CD4-positive, alpha-beta memory T cell (primary cell): ENCODE measurements around the gene STAT5A. TPM values are rescaled to one million over a fixed set of nuclear protein-coding genes. Genes with fewer than 3 reads are reported as not detected.

Source experiments
- CTCF ChIA-PET: fragments of 350-600 bp; sonication (Branson Sonifier 250); formaldehyde crosslinking; loops from one replicate; lab custom pipeline; 2021; ENCODE audit warnings: inconsistent platforms; ENCODE audit not compliant: partially characterized antibody; lab: Charles Lee
- POLR2A ChIA-PET: fragments of 350-600 bp; sonication (Branson Sonifier 250); formaldehyde crosslinking; loops from one replicate; lab custom pipeline; 2021; ENCODE audit not compliant: partially characterized antibody; lab: Charles Lee
- DNase-seq, 5 donors: peaks; one replicate each; pipeline versions ENCODE4 v3.0.0 to v3.0.0-alpha.2; 2020 to 2022; ENCODE audit warnings: mixed read lengths in 1 of 5
- H3K27ac ChIP-seq: one replicate; pipeline ENCODE4 v1.7.0; 2013; ENCODE audit warnings: low read depth, low read length
- H3K27me3 ChIP-seq: 2 replicates; pipeline ENCODE4 v1.7.0; 2013; ENCODE audit warnings: mild to moderate bottlenecking, low read length, moderate library complexity; ENCODE audit not compliant: insufficient read depth
- H3K36me3 ChIP-seq: 2 replicates; pipeline ENCODE4 v1.7.0; 2013; ENCODE audit warnings: mild to moderate bottlenecking, low read length, moderate library complexity; ENCODE audit not compliant: insufficient read depth
- H3K4me1 ChIP-seq: 2 replicates; pipeline ENCODE4 v1.7.0; 2013; ENCODE audit warnings: mild to moderate bottlenecking, low read length, moderate library complexity; ENCODE audit not compliant: insufficient read depth
- H3K4me3 ChIP-seq, 2 donors: one replicate each; pipeline ENCODE4 v1.7.0; 2013; ENCODE audit warnings: low read length in 2 of 2, mild to moderate bottlenecking in 1 of 2
- H3K9me3 ChIP-seq, 2 donors: one replicate each; pipeline ENCODE4 v1.7.0; 2013; ENCODE audit warnings: low read length in 2 of 2, control low read depth in 1 of 2; ENCODE audit not compliant: control insufficient read depth in 1 of 2
- H3K27ac Mint-ChIP-seq, 7 donors: one replicate each; pipeline ENCODE4 v1.8.0; 2020 to 2021; ENCODE audit warnings: mixed read lengths in 7 of 7, mild to moderate bottlenecking in 6 of 7, inconsistent platforms in 3 of 7, moderate library complexity in 3 of 7
- H3K27me3 Mint-ChIP-seq, 2 donors: one replicate each; pipeline ENCODE4 v1.8.0; 2020 to 2021; ENCODE audit warnings: mixed read lengths in 2 of 2
- H3K36me3 Mint-ChIP-seq, 2 donors: one replicate each; pipeline ENCODE4 v1.8.0; 2020 to 2021; ENCODE audit warnings: mixed read lengths in 2 of 2, inconsistent platforms in 1 of 2, mild to moderate bottlenecking in 1 of 2
- H3K4me1 Mint-ChIP-seq, 4 donors: one replicate each; pipeline ENCODE4 v1.8.0; 2020 to 2021; ENCODE audit warnings: mixed read lengths in 4 of 4, mild to moderate bottlenecking in 1 of 4
- H3K4me3 Mint-ChIP-seq, 8 donors: one replicate each; pipeline ENCODE4 v1.8.0; 2020 to 2021; ENCODE audit warnings: mixed read lengths in 8 of 8, mild to moderate bottlenecking in 7 of 8, moderate library complexity in 6 of 8, inconsistent platforms in 3 of 8
- H3K9me3 Mint-ChIP-seq, 8 donors: one replicate each; pipeline ENCODE4 v1.8.0; 2020 to 2021; ENCODE audit warnings: mixed read lengths in 8 of 8, mild to moderate bottlenecking in 5 of 8, inconsistent platforms in 3 of 8, moderate library complexity in 1 of 8
- intact Hi-C: fragments of 100-400 bp; cut with micrococcal nuclease; formaldehyde crosslinking; loops from one replicate; pipeline ENCODE4 v1.15.1; 2023
- polyA plus RNA-seq, 2 donors: library from polyadenylated mRNA; unstranded; fragments of 300-500 nt; fragmentation: Illumina TruSeq; gene quantifications; one replicate each; pipeline ENCODE4 v1.2.3, GENCODE V29; 2021
- total RNA-seq, 2 experiments: library from RNA; stranded (reverse); gene quantifications; one replicate each; pipeline ENCODE4 v1.2.3, GENCODE V29; 2021

Gene STAT5A
- total and polyA plus RNA-seq, 4 experiments from 2014 or later: 66.7 to 133 (median 112) TPM

DNA sequence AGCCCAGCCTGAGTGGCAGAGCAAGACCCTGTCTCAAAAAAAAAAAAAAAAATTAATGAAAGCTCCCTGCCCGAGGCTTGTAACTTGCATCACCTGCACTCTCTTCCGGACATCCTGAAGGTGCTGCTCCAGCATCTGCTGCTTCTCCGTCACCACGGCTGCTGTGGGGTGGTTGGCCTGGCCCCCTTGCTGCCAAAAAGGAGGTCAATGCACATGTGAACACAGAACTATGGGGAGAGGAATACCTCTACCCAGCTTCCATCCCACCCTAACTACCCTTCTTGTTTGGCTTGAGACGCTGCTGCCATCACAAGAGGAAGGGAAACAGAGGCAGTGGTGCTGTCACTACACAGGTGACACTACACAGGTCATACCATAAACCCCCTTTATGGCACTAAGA lies 50.9 kb downstream of the STAT5A start:
- H3K27ac ChIP-seq: no peak overlapping the region
- peaks cover 49 to 58% of the 10 kb centered on the region in 2 donors for H3K36me3 Mint-ChIP-seq
- H3K4me3 Mint-ChIP-seq: peak overlapping the region in 4 of 8 donors; percentile 47 to 62 (median 56)

DNA sequence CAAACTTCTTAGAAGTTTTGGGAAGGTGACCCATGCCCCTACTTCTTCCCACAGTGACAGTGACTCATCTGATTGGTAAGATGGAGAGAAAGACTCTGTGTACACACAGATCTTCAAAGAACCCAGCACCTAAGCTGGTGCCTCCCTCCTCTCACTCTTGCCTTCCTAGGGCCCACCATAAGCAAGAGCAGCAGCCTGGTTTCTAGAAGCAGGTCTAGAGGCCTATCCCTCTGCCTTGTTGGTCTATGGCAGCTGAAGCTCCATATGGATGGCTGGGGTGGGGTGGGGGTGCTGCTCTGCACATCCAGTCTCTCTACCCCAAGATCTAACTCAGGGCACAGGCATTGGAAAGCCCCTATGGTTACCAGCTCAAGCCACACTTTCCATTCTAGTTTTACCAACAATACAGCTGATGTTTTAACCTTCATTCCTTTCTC lies 52.4 kb downstream of the STAT5A start:
- no peak overlapping the region for H3K4me3 ChIP-seq
- H3K27me3 ChIP-seq: no peaks in the 10 kb centered on the region
- Mint-ChIP-seq H3K4me3 (peak overlapping the region in 4 of 8 donors; percentile 9 to 26 (median 20)), H3K9me3 (no peaks in the 10 kb centered on the region), H3K27me3 (no peaks in the 10 kb centered on the region), H3K27ac (peak overlapping the region; percentile 69 to 93 (median 89)), H3K36me3 (peaks cover 45 to 57% of the 10 kb centered on the region in 2 donors), H3K4me1 (peaks cover 31 to 56% (median 46%) of the 10 kb centered on the region in 4 donors)
- DNase-seq: peak in 3 of 5 donors; percentile 18 to 56 (median 32)
- peak overlapping the region; percentile 42 for H3K27ac ChIP-seq
- ChIA-PET CTCF (interaction anchor here (1.1 to 1.4 kb wide), 4 partner anchors 48 to 177 kb away, joined by 3 to 7 read pairs (median 4); partner anchors contain the start of gene STAT3), POLR2A (interaction anchor here (0.7 to 4.8 kb wide), 5 partner anchors 20 to 119 kb away, joined by 3 to 40 read pairs (median 3); partner anchors contain the start of genes STAT3 and STAT5A)
- H3K4me1 ChIP-seq: peaks cover 61% of the 10 kb centered on the region
- no peaks in the 10 kb centered on the region for H3K9me3 ChIP-seq
- peaks cover 30% of the 10 kb centered on the region for H3K36me3 ChIP-seq
- intact Hi-C loops: no loop called here

More for the DNA sequence above, 50.9 kb downstream of the STAT5A start:
- Mint-ChIP-seq H3K27me3 (no peaks in the 10 kb centered on the region), H3K27ac (peak overlapping the region; percentile 69 to 93 (median 90)), H3K4me1 (peaks cover 33 to 62% (median 48%) of the 10 kb centered on the region in 4 donors), H3K9me3 (no peaks in the 10 kb centered on the region)
- Histone ChIP-seq H3K4me3 (no peak overlapping the region), H3K36me3 (peaks cover 34% of the 10 kb centered on the region), H3K27me3 (no peaks in the 10 kb centered on the region), H3K4me1 (peaks cover 61% of the 10 kb centered on the region), H3K9me3 (no peaks in the 10 kb centered on the region)
- CTCF ChIA-PET: interaction anchor here (0.9 to 1.1 kb wide), 2 partner anchors 36 to 64 kb away, joined by 3 read pairs; no protein-coding TSS in a partner anchor
- DNase-seq: no peak
- intact Hi-C loops: no loop called here
- POLR2A ChIA-PET: interaction anchor here (0.8 to 4.8 kb wide), 3 partner anchors 49 to 140 kb away, joined by 3 to 40 read pairs (median 3); partner anchors contain the start of gene STAT3

DNA sequence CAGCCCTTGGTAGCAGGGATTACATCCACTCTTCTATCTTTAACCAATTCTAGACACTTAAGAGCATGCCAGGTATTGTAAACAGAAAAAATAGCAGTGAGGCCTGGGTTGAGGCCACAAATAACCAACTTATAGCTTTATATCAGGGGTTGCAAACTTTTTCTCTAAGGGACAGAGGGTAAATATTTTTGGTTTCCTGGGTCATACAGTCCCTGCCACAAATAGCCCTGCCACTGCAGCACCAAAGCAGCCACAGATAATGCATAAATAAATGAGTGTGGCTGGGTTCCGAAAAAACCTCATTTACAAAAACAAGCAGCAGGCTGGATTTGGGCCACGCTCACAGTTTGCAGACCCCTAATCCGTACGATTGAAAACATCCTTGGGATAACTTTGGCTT lies 53.3 kb downstream of the STAT5A start:
- peak overlapping the region in 3 of 8 donors; percentile 9 to 26 (median 23) for H3K4me3 Mint-ChIP-seq
- H3K4me1 Mint-ChIP-seq: peaks cover 30 to 55% (median 45%) of the 10 kb centered on the region in 4 donors
- H3K36me3 Mint-ChIP-seq: peaks cover 46 to 60% of the 10 kb centered on the region in 2 donors

DNA sequence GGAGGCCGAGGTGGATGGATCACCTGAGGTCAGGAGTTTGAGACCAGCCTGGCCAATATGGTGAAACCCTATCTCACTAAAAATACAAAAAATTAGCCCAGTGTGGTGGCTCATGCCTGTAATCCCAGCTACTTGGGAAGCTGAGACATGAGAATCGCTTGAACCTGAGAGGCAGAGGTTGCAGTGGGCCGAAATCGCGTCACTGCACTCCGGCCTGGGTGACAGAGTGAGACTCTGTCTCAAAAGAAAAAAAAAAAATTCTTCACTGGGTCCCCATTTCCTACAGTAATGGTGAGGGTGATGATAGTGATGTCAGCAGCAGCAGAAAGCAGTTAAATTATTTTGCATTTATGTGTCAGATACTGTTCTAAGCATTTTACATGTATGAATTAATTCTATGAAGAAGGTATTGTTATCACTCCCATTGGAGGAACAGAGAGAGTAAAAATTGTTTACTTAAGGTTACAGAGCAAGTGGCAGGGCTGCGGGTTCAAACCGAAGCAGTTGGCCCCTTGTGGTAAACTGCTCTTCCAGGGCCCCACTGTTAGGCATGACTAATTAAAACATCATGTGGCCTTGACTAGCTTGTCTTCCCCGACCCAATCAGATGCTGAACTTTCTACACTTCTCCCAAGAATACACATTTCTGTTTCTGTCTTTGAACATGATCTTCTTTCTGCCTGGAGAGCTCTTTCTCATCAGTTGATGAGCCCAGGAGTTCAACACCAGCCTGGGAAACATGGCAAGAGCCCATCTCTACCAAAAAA lies 54.1 kb downstream of the STAT5A start:
- Histone ChIP-seq H3K36me3 (peaks cover 35% of the 10 kb centered on the region), H3K4me3 (no peak overlapping the region), H3K9me3 (no peaks in the 10 kb centered on the region), H3K27me3 (no peaks in the 10 kb centered on the region), H3K4me1 (peaks cover 48% of the 10 kb centered on the region), H3K27ac (no peak overlapping the region)
- H3K36me3 Mint-ChIP-seq: peaks cover 47 to 61% of the 10 kb centered on the region in 2 donors
- DNase-seq: no peak
- CTCF ChIA-PET: interaction anchor here (0.9 to 1.1 kb wide), 5 partner anchors 13 to 69 kb away, joined by 3 to 5 read pairs (median 3); no protein-coding TSS in a partner anchor
- peak overlapping the region in 3 of 8 donors; percentile 24 to 57 (median 48) for H3K4me3 Mint-ChIP-seq
- no peaks in the 10 kb centered on the region for H3K9me3 Mint-ChIP-seq
- intact Hi-C loops: no loop called here
- H3K4me1 Mint-ChIP-seq: peaks cover 26 to 53% (median 42%) of the 10 kb centered on the region in 4 donors
- POLR2A ChIA-PET: interaction anchor here (0.5 to 4.8 kb wide), 2 partner anchors 32 to 46 kb away, joined by 3 to 40 read pairs; partner anchors contain the start of gene STAT3
- H3K27me3 Mint-ChIP-seq: no peaks in the 10 kb centered on the region
- peak overlapping the region; percentile 22 to 93 (median 79) for H3K27ac Mint-ChIP-seq

More for the DNA sequence above, 53.3 kb downstream of the STAT5A start:
- Histone ChIP-seq H3K4me3 (no peak overlapping the region), H3K4me1 (peaks cover 54% of the 10 kb centered on the region), H3K27me3 (no peaks in the 10 kb centered on the region), H3K36me3 (peaks cover 32% of the 10 kb centered on the region), H3K9me3 (no peaks in the 10 kb centered on the region), H3K27ac (no peak overlapping the region)
- Mint-ChIP-seq H3K9me3 (no peaks in the 10 kb centered on the region), H3K27me3 (no peaks in the 10 kb centered on the region), H3K27ac (peak overlapping the region; percentile 69 to 93 (median 89))
- CTCF ChIA-PET: interaction anchor here (1.1 kb wide), 1 partner anchor 47 kb away, joined by 3 read pairs; the partner anchor contains the start of gene STAT3
- intact Hi-C loops: no loop called here
- POLR2A ChIA-PET: interaction anchor here (0.7 to 4.8 kb wide), 4 partner anchors 19 to 53 kb away, joined by 3 to 40 read pairs (median 4); partner anchors contain the start of genes STAT3 and STAT5A
- DNase-seq: no peak

DNA sequence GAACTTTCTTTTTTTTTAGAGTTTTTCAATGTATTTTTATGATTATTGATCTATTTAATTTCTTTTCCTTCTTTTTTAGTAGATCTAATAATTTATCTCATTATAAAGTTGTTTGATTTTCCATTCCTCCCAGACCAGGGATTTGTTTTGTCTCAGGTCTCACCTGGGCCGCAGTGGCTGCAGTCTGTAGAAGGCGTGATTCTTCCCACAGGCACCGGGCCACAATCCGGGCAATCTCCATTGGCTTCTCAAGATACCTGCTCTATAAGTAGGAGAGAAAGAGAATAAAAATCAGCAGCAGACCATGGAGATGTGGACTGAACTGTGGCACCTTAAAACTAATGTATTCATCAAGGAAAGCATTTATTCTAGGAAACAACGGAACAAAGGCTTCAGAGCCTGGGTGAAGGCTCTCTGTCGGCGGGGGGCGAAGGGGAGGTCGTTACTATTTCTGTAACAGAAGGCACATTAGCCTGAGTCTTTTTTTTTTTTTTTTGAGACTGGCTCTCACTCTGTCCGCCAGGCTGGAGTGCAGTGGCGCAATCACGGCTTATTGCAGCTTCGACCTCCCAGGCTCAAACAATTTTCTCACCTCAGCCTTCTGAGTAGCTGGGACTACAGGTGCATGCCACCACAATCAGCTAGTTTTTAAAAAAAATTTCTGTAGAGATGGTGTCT lies 57.2 kb downstream of the STAT5A start:
- no peak overlapping the region for H3K27ac ChIP-seq
- ChIA-PET CTCF (interaction anchor here (1.1 kb wide), 1 partner anchor 123 kb away, joined by 3 read pairs; no protein-coding TSS in a partner anchor), POLR2A (interaction anchor here (1.3 kb wide), 1 partner anchor 43 kb away, joined by 4 read pairs; the partner anchor contains the start of gene STAT3)
- peaks cover 30% of the 10 kb centered on the region for H3K36me3 ChIP-seq
- H3K27me3 Mint-ChIP-seq: no peaks in the 10 kb centered on the region
- intact Hi-C loops: no loop called here
- H3K4me3 ChIP-seq: no peak overlapping the region
- no peak for DNase-seq
- peaks cover 26% of the 10 kb centered on the region for H3K4me1 ChIP-seq
- no peaks in the 10 kb centered on the region for H3K9me3 ChIP-seq
- peaks cover 24 to 57% (median 42%) of the 10 kb centered on the region in 4 donors for H3K4me1 Mint-ChIP-seq
- no peaks in the 10 kb centered on the region for H3K9me3 Mint-ChIP-seq
- no peaks in the 10 kb centered on the region for H3K27me3 ChIP-seq
- peaks cover 39 to 59% of the 10 kb centered on the region in 2 donors for H3K36me3 Mint-ChIP-seq
- peak overlapping the region in 2 of 7 donors; percentile 19 to 66 for H3K27ac Mint-ChIP-seq
- H3K4me3 Mint-ChIP-seq: no peak overlapping the region

DNA sequence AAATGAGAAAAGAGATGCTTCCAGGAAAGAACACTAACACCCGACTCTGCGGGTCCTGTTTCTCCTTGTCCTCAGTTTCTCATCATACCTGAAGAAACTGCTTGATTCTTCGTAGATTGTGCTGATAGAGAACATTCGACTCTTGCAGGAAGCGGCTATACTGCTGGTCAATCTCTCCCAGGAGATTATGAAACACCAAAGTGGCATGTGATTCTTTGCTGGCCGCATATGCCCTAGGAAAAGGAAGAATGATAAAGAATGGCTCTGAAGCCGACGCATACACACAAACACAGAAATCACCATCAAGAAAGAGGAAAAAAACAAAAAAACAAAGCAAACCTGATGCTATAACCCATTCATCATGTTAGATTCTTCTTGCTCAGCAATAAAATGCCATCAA lies 58.2 kb downstream of the STAT5A start:
- no peak for DNase-seq
- Mint-ChIP-seq H3K9me3 (no peaks in the 10 kb centered on the region), H3K27ac (peak overlapping the region in 4 of 7 donors; percentile 10 to 88 (median 42)), H3K4me3 (no peak overlapping the region), H3K36me3 (peaks cover 30 to 53% of the 10 kb centered on the region in 2 donors), H3K4me1 (peaks cover 16 to 51% (median 33%) of the 10 kb centered on the region in 4 donors), H3K27me3 (no peaks in the 10 kb centered on the region)
- no peak overlapping the region for H3K27ac ChIP-seq
- H3K4me3 ChIP-seq: no peak overlapping the region
- no peaks in the 10 kb centered on the region for H3K9me3 ChIP-seq
- peaks cover 27% of the 10 kb centered on the region for H3K36me3 ChIP-seq
- H3K27me3 ChIP-seq: no peaks in the 10 kb centered on the region
- POLR2A ChIA-PET: interaction anchor here (0.7 kb wide), 1 partner anchor 42 kb away, joined by 3 read pairs; no protein-coding TSS in a partner anchor
- CTCF ChIA-PET: interaction anchor here (1.1 kb wide), 1 partner anchor 124 kb away, joined by 3 read pairs; no protein-coding TSS in a partner anchor
- peaks cover 16% of the 10 kb centered on the region for H3K4me1 ChIP-seq
- intact Hi-C loops: no loop called here
